Putamen (tissue), 1 donor: Measurements from ENCODE around the gene SUDS3.
"Not testable (repeated sequence)": the region's sequence is repeated elsewhere in the genome, so short reads cannot be mapped to it uniquely, and the experiment has no call there.

Experiments used
- DNase-seq: peaks from one replicate; pipeline ENCODE4 v3.0.0-alpha.2; 2016; ENCODE audit warnings: low spot score

The SUDS3 gene

GRCh38 chr12:118376089-118377020 lies at the start of gene SUDS3:
SUDS3 (plus strand) TSS chr12:118376555; CDS start chr12:118376692, 137 bp downstream.
- peak; percentile 89 for DNase-seq

GRCh38 chr12:118326991-118327390 lies 49.4 kb upstream of the SUDS3 start:
- DNase-seq = no peak

GRCh38 chr12:118327391-118327790 lies 49.0 kb upstream of the SUDS3 start:
- no peak for DNase-seq

DNA sequence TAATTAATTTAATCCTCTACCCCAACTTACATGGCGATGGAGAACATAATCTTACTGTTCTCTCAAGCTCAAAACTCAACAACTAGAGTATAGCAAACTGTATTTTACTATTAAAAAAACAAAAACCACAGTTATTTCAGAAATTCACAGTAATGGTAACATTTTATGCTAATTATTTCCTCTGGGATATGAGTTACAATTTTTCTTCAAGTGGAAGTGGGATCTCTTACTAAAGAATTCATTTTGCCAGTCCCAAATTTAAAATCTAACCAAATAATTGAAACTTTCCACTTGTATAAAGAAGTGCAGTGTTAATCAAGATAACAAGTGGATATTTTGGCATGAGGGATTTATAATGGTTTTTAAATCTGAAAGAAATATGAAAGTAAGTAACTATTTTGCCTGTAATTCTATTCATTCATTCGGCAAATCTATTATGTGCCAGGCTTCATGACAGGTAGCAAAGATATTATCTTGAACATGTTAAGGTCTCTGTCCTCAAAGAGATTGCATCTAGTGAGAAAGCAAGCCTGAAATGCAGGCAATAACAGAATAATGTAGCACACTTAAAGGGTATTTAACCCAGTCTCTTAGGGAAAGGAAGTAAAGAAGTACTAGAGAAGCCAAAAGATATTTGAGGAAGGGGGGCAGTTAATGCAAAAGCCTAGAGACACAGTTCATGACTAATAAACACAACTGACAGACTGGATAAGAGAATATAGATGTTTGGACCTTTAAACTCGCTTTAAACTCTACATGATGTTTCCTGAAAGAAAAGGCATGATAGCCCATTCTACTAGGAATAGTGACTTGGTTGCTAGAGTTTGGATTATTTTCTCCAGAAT lies 47.6 kb upstream of the SUDS3 start:
- no peak for DNase-seq

GRCh38 chr12:118330421-118331018 lies 45.8 kb upstream of the SUDS3 start:
- no peak for DNase-seq

GRCh38 chr12:118332511-118332910 lies 43.8 kb upstream of the SUDS3 start:
- no peak for DNase-seq

DNA sequence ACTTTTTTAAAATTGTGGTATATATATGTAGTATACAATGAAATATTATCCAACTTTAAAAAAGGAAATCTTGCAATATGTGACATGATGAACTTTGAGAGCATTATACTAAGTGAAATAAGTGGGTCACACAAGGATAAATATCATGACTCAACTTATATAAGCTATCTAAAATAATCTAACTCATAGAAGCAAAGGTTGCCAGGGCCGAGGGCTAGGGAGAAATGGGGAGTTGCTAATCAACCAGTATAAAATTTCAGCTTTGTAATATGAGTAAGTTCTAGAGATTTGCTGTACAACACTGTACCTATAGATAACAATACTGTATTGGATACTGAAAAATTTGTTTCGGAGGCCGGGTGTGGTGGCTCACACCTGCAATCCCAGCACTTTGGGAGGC lies 42.1 kb upstream of the SUDS3 start:
- no peak for DNase-seq

DNA sequence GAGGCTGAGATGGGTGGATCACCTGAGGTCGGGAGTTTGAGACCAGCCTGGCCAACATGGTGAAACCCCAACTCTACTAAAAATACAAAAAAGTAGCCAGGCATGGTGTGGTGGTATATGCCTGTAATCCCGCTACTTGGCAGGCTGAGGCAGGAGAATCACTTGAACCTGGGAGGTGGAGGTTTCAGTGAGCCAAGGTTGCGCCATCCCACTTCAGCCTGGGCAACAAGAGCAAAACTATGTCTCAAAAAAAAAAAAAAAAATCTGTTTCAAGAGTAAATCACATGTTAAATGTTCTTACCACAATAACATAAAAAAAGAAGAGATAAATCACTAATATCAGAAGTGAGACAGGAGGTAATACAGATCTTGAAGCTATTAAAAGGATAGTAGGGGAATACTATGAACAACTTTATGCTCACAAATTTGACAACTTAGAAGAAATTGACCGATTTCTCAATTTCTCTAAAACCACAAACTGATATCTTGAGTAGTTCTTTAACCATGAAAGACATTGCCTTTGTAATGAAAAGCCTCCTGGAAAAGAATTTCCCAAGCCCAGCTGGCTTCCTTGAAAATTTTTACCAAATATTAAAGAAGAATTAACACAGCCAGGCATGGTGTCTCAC lies 41.3 kb upstream of the SUDS3 start:
- DNase-seq = no peak

DNA sequence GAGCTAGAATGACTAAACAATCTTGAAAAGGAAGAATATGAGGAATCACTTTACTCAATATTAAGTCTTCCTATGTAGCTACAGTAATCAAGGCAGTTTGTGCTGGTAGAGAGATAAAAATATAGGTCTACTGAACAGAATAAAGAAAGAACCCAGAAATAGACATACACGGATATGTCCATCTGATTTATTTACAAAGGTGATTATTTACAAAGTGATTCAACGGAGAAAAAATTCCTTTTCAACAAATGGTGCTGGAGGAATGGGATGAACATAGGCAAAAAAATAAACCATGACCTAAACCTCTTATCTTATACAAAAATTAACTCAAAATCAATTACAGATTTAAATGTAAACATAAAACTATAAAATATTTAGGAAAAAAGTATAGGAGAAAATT lies 40.2 kb upstream of the SUDS3 start:
- DNase-seq = no peak

- DNase-seq = no peak
Measured at GRCh38 chr12:118337194-118337838, 39.0 kb upstream of the SUDS3 start.

GRCh38 chr12:118342090-118342489 lies 34.3 kb upstream of the SUDS3 start:
- DNase-seq = no peak

- no peak for DNase-seq
Measured at GRCh38 chr12:118344829-118345228, 31.5 kb upstream of the SUDS3 start.

DNA sequence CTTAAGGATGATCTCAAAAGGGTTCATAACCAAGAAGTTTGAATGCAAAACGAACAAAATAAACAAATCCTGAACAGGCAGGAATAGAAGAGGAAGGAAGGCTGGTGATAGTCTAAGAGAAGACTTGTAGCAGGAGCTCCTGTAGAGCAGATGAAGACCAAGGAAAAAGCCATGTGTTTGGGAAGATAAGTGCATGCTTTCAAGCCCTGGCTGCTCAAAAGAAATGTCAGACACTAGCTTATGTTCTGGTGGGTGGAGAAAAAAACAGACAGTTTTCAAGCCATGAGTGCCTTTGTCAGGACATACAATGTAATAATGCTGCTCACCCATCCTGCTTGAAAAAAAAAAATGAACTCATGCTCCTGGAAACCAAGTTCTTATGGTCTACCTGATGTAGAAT lies 31.0 kb upstream of the SUDS3 start:
- DNase-seq = no peak

DNA sequence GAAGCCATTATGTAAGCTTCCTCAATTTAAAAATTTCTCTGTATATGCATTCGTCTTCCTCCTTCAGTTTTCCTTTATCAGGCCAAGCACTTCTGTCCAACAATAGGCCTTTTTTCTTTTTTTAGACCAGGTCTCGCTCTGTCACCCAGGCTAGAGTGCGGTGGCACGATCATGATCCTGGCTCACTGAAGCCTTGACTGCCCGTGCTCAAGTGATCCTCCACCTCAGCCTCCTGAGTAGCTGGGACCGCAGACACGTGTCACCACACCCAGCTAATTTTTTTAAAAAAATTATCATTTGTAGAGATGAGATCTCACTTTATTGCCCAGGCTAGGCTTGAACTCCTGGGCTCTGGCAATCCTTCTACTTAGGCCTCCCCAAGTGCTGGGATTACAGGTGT lies 29.5 kb upstream of the SUDS3 start:
- no peak for DNase-seq

DNA sequence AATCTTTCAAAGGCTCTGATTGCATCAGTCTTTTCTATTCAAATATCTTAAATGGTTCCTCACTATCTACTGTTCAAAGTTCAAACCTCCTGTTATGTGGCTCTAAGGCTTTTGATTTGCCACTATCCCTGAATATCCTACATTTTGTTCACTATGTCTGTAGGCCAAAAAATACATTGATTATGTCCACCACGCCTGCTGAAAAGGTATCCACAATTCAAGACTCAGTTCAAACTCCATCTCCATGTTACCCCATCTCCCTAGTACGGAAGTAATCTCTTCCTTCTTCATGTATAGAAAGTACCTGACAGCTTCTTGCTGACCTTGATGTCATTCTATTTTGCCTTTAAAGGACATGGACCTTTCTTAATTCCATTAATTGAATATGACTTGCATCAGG lies 28.4 kb upstream of the SUDS3 start:
- DNase-seq = no peak

DNA sequence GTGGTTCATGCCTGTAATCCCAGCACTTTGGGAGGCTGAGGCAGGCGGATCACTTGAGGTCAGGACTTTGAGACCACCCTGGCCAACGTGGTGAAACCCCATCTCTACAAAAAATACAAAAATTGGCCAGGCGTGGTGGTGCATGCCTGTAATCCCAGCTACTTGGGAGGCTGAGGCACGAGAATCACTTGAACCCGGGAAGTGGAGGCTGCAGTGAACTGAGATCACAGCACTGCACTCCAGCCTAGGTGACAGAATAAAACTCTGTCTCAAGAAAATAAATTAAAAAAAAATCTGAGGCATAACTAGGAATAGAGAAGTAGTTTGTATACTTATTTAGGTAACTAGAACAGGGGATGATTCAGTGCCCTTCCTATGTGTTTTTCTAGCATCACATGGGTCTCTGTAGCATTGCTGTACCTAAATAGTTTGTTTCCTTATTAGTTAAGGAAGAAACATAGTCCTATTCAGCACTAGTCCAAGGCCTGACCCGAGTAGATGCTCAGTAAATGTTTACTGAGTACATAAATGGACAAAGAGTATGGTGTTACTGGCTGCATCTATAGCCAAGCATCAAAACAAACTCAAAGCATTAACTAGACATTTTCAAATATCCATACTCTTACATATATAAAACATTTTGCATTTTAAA lies 25.3 kb upstream of the SUDS3 start:
- DNase-seq = no peak

DNA sequence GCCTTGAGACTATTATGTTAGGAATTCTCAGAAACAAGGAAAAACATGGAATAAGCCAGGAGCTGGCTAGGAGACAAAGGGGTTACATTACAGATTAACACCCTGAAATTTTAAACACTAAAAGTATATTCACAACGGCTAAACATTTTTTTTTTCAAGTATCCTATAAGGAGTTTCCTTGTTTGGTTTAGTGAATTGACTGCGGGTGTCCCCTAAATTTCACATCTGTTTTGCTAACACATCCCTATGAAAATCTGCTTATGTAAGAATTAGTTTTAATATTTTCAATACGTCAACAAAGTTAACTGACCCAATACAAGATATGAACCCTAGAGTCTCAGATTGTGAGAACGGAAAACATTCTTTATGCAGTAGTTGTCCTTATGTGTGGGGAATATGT lies 22.6 kb upstream of the SUDS3 start:
- no peak for DNase-seq

- DNase-seq = not testable (repeated sequence)
Measured at GRCh38 chr12:118354503-118354902, 21.9 kb upstream of the SUDS3 start.

- no peak for DNase-seq
Measured at GRCh38 chr12:118354903-118355302, 21.5 kb upstream of the SUDS3 start.

DNA sequence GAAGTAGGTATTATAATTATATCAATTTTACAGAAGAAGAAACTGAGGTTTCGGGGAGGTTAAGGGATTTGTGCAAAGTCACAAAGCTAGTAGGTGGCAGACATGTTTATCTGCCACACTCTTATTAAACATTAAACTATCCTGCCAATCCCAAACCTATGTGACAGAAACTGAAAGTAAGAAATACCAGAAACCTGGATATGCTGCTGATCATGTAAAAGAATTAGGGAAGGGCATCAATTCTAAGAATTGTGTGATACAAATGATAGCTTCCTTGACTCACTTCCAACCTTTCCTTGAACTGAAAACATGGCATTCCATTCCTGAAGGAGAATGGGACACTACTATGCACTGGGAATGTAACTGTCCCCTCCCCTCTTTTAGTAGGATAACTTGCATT lies 20.5 kb upstream of the SUDS3 start:
- no peak for DNase-seq

- peak; percentile 67 for DNase-seq
Measured at GRCh38 chr12:118356809-118357256, 19.5 kb upstream of the SUDS3 start.
